ENCODE measurements around the gene ADARB1.

GRCh38 chr21:45260191-45260825 is 185.9 kb downstream of the ADARB1 start:
- TF ChIP-seq, protein P1, sequence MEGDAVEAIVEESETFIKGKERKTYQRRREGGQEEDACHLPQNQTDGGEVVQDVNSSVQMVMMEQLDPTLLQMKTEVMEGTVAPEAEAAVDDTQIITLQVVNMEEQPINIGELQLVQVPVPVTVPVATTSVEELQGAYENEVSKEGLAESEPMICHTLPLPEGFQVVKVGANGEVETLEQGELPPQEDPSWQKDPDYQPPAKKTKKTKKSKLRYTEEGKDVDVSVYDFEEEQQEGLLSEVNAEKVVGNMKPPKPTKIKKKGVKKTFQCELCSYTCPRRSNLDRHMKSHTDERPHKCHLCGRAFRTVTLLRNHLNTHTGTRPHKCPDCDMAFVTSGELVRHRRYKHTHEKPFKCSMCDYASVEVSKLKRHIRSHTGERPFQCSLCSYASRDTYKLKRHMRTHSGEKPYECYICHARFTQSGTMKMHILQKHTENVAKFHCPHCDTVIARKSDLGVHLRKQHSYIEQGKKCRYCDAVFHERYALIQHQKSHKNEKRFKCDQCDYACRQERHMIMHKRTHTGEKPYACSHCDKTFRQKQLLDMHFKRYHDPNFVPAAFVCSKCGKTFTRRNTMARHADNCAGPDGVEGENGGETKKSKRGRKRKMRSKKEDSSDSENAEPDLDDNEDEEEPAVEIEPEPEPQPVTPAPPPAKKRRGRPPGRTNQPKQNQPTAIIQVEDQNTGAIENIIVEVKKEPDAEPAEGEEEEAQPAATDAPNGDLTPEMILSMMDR (optimal IDR thresholded peaks at IDR 0.05 in 1 of 3, IDR thresholded peaks at IDR 0.05 in 1 of 3, conservative IDR thresholded peaks at IDR 0.05 in 1 of 3; ENCODE audit: extremely low read depth in 1 of 3, insufficient read depth in 2 of 3, low read length in 3 of 3), result no peak
- no peak for TF ChIP-seq EZH2 (IDR thresholded peaks at IDR 0.05; ENCODE audit: low read length)
